ENCODE results near the gene LUZP2. TPM values are rescaled to one million over a fixed set of nuclear protein-coding genes. Genes with fewer than 3 reads are reported as not detected.

The LUZP2 gene
- total and polyA plus RNA-seq, 4 donors = 0.04 to 8.8 (median 0.09) TPM; not detected in 1

GRCh38 chr11:24708616-24709015, 211.8 kb downstream of the LUZP2 start:
- H3K4me3 ChIP-seq = no peak overlapping the region
- H3K27me3 ChIP-seq (ENCODE audit: control insufficient read depth in 3 of 3, insufficient read depth in 3 of 3, low read length in 2 of 3) = no peaks in the 10 kb centered on the region
- H3K4me1 ChIP-seq (ENCODE audit: control insufficient read depth in 5 of 5, insufficient read depth in 5 of 5, low read length in 5 of 5) = no peaks in the 10 kb centered on the region
- DNase-seq = no peak
- no peak for TF ChIP-seq CTCF (IDR thresholded peaks at IDR 0.05; ENCODE audit: control extremely low read depth, extremely low read depth)
- H3K9me3 ChIP-seq (ENCODE audit: control insufficient read depth in 4 of 4, insufficient read depth in 3 of 4, low read length in 3 of 4) = no peaks in the 10 kb centered on the region
- 90 to 94% methylated on average over 1 of the region's 1 CpG for WGBS, 2 donors
- ATAC-seq (ENCODE audit: insufficient read depth, low FRiP score) = no peak
- H3K36me3 ChIP-seq (ENCODE audit: control insufficient read depth in 4 of 4, insufficient read depth in 4 of 4, low read length in 4 of 4) = no peaks in the 10 kb centered on the region
- H3K27ac ChIP-seq (ENCODE audit: low read depth in 1 of 2, low read length in 1 of 2) = no peak overlapping the region
- H3K9ac ChIP-seq (ENCODE audit: insufficient read depth in 1 of 2, low read length in 2 of 2) = no peak overlapping the region

GRCh38 chr11:24709928-24710565, 213.2 kb downstream of the LUZP2 start:
- ATAC-seq (ENCODE audit: insufficient read depth, low FRiP score) = no peak
- WGBS, 2 donors = 57 to 79% methylated on average over 2 of the region's 2 CpGs
- no peaks in the 10 kb centered on the region for H3K9me3 ChIP-seq (ENCODE audit: control insufficient read depth in 4 of 4, insufficient read depth in 3 of 4, low read length in 3 of 4)
- no peak for TF ChIP-seq CTCF (IDR thresholded peaks at IDR 0.05; ENCODE audit: control extremely low read depth, extremely low read depth)
- H3K27me3 ChIP-seq (ENCODE audit: control insufficient read depth in 3 of 3, insufficient read depth in 3 of 3, low read length in 2 of 3) = no peaks in the 10 kb centered on the region
- no peaks in the 10 kb centered on the region for H3K4me1 ChIP-seq (ENCODE audit: control insufficient read depth in 5 of 5, insufficient read depth in 5 of 5, low read length in 5 of 5)
- no peak overlapping the region for H3K27ac ChIP-seq (ENCODE audit: low read depth in 1 of 2, low read length in 1 of 2)
- H3K9ac ChIP-seq (ENCODE audit: insufficient read depth in 1 of 2, low read length in 2 of 2) = no peak overlapping the region
- DNase-seq = no peak
- H3K4me3 ChIP-seq = no peak overlapping the region
- no peaks in the 10 kb centered on the region for H3K36me3 ChIP-seq (ENCODE audit: control insufficient read depth in 4 of 4, insufficient read depth in 4 of 4, low read length in 4 of 4)

- ATAC-seq (ENCODE audit: insufficient read depth, low FRiP score) (no peak), DNase-seq (no peak)
- Histone ChIP-seq H3K4me3 (no peak overlapping the region), H3K9ac (ENCODE audit: insufficient read depth in 1 of 2, low read length in 2 of 2) (no peak overlapping the region), H3K27me3 (ENCODE audit: control insufficient read depth in 3 of 3, insufficient read depth in 3 of 3, low read length in 2 of 3) (no peaks in the 10 kb centered on the region), H3K27ac (ENCODE audit: low read depth in 1 of 2, low read length in 1 of 2) (no peak overlapping the region), H3K4me1 (ENCODE audit: control insufficient read depth in 5 of 5, insufficient read depth in 5 of 5, low read length in 5 of 5) (no peaks in the 10 kb centered on the region), H3K9me3 (ENCODE audit: control insufficient read depth in 4 of 4, insufficient read depth in 3 of 4, low read length in 3 of 4) (no peaks in the 10 kb centered on the region), H3K36me3 (ENCODE audit: control insufficient read depth in 4 of 4, insufficient read depth in 4 of 4, low read length in 4 of 4) (no peaks in the 10 kb centered on the region)
- 78 to 79% methylated on average over 1 of the region's 1 CpG for WGBS, 2 donors
- TF ChIP-seq CTCF (IDR thresholded peaks at IDR 0.05; ENCODE audit: control extremely low read depth, extremely low read depth) = no peak
Measured at GRCh38 chr11:24714601-24715000, 217.7 kb downstream of the LUZP2 start.

GRCh38 chr11:24716403-24716802, 219.6 kb downstream of the LUZP2 start:
- Histone ChIP-seq H3K9me3 (ENCODE audit: control insufficient read depth in 4 of 4, insufficient read depth in 3 of 4, low read length in 3 of 4) (no peaks in the 10 kb centered on the region), H3K4me3 (no peak overlapping the region), H3K4me1 (ENCODE audit: control insufficient read depth in 5 of 5, insufficient read depth in 5 of 5, low read length in 5 of 5) (no peaks in the 10 kb centered on the region), H3K27ac (ENCODE audit: low read depth in 1 of 2, low read length in 1 of 2) (no peak overlapping the region), H3K9ac (ENCODE audit: insufficient read depth in 1 of 2, low read length in 2 of 2) (no peak overlapping the region), H3K27me3 (ENCODE audit: control insufficient read depth in 3 of 3, insufficient read depth in 3 of 3, low read length in 2 of 3) (no peaks in the 10 kb centered on the region), H3K36me3 (ENCODE audit: control insufficient read depth in 4 of 4, insufficient read depth in 4 of 4, low read length in 4 of 4) (no peaks in the 10 kb centered on the region)
- DNase-seq = no peak
- no peak for ATAC-seq (ENCODE audit: insufficient read depth, low FRiP score)
- no peak for TF ChIP-seq CTCF (IDR thresholded peaks at IDR 0.05; ENCODE audit: control extremely low read depth, extremely low read depth)
- 70 to 76% methylated on average over 5 of the region's 5 CpGs for WGBS, 2 donors
